SK-N-SH treated with all-trans-retinoic acid at 6 μM for 48 hours (cell line): Measurements from ENCODE around the gene SH3D21.

ENCODE experiments used
- ATAC-seq: fragments of 200-7000 bp; cut with Tn5 transposase; 3 replicates; pipeline ENCODE4 v1.9.1; 2020; ENCODE audit warnings: mild to moderate bottlenecking, moderate library complexity
- ARNTL ChIP-seq: fragments of 450-650 bp; formaldehyde crosslinking; IDR thresholded peaks from 2 replicates; pipeline ENCODE4 v1.5.0; 2020; ENCODE audit warnings: low read depth, mild to moderate bottlenecking, moderate library complexity, borderline replicate concordance
- BACH2 ChIP-seq: fragments of 250-450 bp; sonication (Bioruptor Pico); IDR thresholded peaks from 2 replicates; pipeline ENCODE4 v1.9.0; 2021; ENCODE audit warnings: mild to moderate bottlenecking, borderline replicate concordance
- CSDC2 ChIP-seq: fragments of 250-450 bp; sonication (Bioruptor Pico); IDR thresholded peaks from 2 replicates; pipeline ENCODE4 v1.5.0; 2020; ENCODE audit warnings: mild to moderate bottlenecking, moderate library complexity
- ESRRG ChIP-seq: fragments of 250-450 bp; sonication (Bioruptor Pico); IDR thresholded peaks from 2 replicates; pipeline ENCODE4 v1.6.1; 2021; ENCODE audit warnings: mild to moderate bottlenecking
- GLIS3 ChIP-seq: fragments of 250-450 bp; sonication (Bioruptor Pico); IDR thresholded peaks from 2 replicates; pipeline ENCODE4 v1.5.0; 2020; ENCODE audit warnings: mild to moderate bottlenecking, moderate library complexity
- ISL1 ChIP-seq: fragments of 250-450 bp; sonication (Bioruptor Pico); IDR thresholded peaks from 2 replicates; pipeline ENCODE4 v2.1.2; 2022; ENCODE audit warnings: mild to moderate bottlenecking, moderate library complexity
- OSR1 ChIP-seq: fragments of 250-450 bp; sonication (Bioruptor Pico); IDR thresholded peaks from 2 replicates; pipeline ENCODE4 v1.8.0; 2022; ENCODE audit warnings: moderate library complexity, mild to moderate bottlenecking, inconsistent platforms
- PPARA ChIP-seq: fragments of 250-450 bp; sonication (Bioruptor Pico); IDR thresholded peaks from 2 replicates; pipeline ENCODE4 v1.5.0; 2020; ENCODE audit warnings: mild to moderate bottlenecking, borderline replicate concordance
- RARB ChIP-seq: fragments of 250-450 bp; sonication (Bioruptor Pico); IDR thresholded peaks from 2 replicates; pipeline ENCODE4 v1.8.0; 2021; ENCODE audit warnings: mild to moderate bottlenecking, moderate library complexity
- SNAI2 ChIP-seq: fragments of 250-450 bp; sonication (Bioruptor Pico); IDR thresholded peaks from 2 replicates; pipeline ENCODE4 v1.5.0; 2020; ENCODE audit warnings: mild to moderate bottlenecking, moderate library complexity
- TCF4 ChIP-seq: fragments of 250-450 bp; sonication (Bioruptor Pico); IDR thresholded peaks from 2 replicates; pipeline ENCODE4 v1.8.0; 2021; ENCODE audit warnings: mild to moderate bottlenecking, moderate library complexity, borderline replicate concordance
- TOX ChIP-seq: fragments of 250-450 bp; sonication (Bioruptor Pico); IDR thresholded peaks from 2 replicates; pipeline ENCODE4 v1.8.0; 2021; ENCODE audit warnings: mild to moderate bottlenecking, moderate library complexity, borderline replicate concordance
- ZFP3 ChIP-seq: fragments of 250-450 bp; sonication (Bioruptor Pico); IDR thresholded peaks from 2 replicates; pipeline ENCODE4 v1.5.0; 2020; ENCODE audit warnings: mild to moderate bottlenecking, moderate library complexity
- ZFP30 ChIP-seq: fragments of 450-650 bp; formaldehyde crosslinking; IDR thresholded peaks from 2 replicates; pipeline ENCODE4 v1.5.0; 2022; ENCODE audit warnings: mild to moderate bottlenecking, moderate library complexity
- ZNF565 ChIP-seq: fragments of 450-650 bp; formaldehyde crosslinking; conservative IDR thresholded peaks from 2 replicates; pipeline ENCODE4 v1.5.0; 2020; ENCODE audit warnings: low read depth, mild to moderate bottlenecking, moderate library complexity
- ZNF70 ChIP-seq: fragments of 450-650 bp; formaldehyde crosslinking; IDR thresholded peaks from 2 replicates; pipeline ENCODE4 v1.5.0; 2020; ENCODE audit warnings: mild to moderate bottlenecking, moderate library complexity
- ZNF8 ChIP-seq: fragments of 450-650 bp; formaldehyde crosslinking; IDR thresholded peaks from 2 replicates; pipeline ENCODE4 v1.5.0; 2020; ENCODE audit warnings: mild to moderate bottlenecking, moderate library complexity
- TF ChIP-seq, protein P1 (sequence below): fragments of 250-450 bp; sonication (Bioruptor Pico); IDR thresholded peaks from 2 replicates; pipeline ENCODE4 v1.8.0; 2021; ENCODE audit warnings: low read depth, mild to moderate bottlenecking, moderate library complexity, borderline replicate concordance
- TF ChIP-seq, protein P2 (sequence below): fragments of 250-450 bp; sonication (Bioruptor Pico); IDR thresholded peaks from 2 replicates; pipeline ENCODE4 v1.5.1; 2021; ENCODE audit warnings: mild to moderate bottlenecking, moderate library complexity
- TF ChIP-seq, protein P3 (sequence below): fragments of 250-450 bp; sonication (Bioruptor Pico); IDR thresholded peaks from 2 replicates; pipeline ENCODE4 v1.8.0; 2020; ENCODE audit warnings: mild to moderate bottlenecking, moderate library complexity, borderline replicate concordance
- TF ChIP-seq, protein P4 (sequence below): fragments of 250-450 bp; sonication (Bioruptor Pico); IDR thresholded peaks from 2 replicates; pipeline ENCODE4 v1.5.0; 2020; ENCODE audit warnings: mild to moderate bottlenecking, moderate library complexity
- TF ChIP-seq, protein P5 (sequence below): fragments of 250-450 bp; sonication (Bioruptor Pico); IDR thresholded peaks from 2 replicates; pipeline ENCODE4 v1.5.1; 2020; ENCODE audit warnings: low read depth, mild to moderate bottlenecking, moderate library complexity

SH3D21 gene

DNA sequence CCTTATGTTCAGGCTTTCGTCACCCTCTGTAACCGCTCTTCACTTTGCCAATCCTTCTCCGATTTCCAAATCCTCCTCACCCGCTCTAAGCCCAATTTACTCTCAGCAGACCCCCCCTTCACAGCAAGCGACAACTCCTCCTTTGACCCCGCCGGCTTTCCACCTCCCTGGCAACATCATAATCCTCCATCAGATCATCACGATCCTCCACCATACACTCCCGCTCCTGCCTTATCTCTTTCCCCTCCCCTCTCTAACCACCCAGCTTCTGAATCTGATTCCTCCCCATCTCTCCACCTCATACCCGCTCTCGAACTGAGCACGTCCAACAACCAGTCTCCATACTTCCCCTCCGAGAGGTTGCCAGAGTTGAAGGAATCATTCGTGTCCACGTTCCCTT lies 24.8 kb downstream of the SH3D21 start:
- no peak for ATAC-seq
- TF ChIP-seq GLIS3 (CRISPR knock-in tag) (no peak), ZFP30 (CRISPR knock-in tag) (no peak), ESRRG (CRISPR knock-in tag) (no peak), ZFP3 (CRISPR knock-in tag) (no peak), TOX (CRISPR knock-in tag) (no peak), ZNF565 (CRISPR knock-in tag) (no peak), ISL1 (CRISPR knock-in tag) (no peak), ARNTL (CRISPR knock-in tag) (no peak), OSR1 (no peak), ZNF8 (no peak), CSDC2 (CRISPR knock-in tag) (no peak), RARB (CRISPR knock-in tag) (no peak), PPARA (CRISPR knock-in tag) (no peak), SNAI2 (no peak), TCF4 (no peak)
- TF ChIP-seq, protein P1, sequence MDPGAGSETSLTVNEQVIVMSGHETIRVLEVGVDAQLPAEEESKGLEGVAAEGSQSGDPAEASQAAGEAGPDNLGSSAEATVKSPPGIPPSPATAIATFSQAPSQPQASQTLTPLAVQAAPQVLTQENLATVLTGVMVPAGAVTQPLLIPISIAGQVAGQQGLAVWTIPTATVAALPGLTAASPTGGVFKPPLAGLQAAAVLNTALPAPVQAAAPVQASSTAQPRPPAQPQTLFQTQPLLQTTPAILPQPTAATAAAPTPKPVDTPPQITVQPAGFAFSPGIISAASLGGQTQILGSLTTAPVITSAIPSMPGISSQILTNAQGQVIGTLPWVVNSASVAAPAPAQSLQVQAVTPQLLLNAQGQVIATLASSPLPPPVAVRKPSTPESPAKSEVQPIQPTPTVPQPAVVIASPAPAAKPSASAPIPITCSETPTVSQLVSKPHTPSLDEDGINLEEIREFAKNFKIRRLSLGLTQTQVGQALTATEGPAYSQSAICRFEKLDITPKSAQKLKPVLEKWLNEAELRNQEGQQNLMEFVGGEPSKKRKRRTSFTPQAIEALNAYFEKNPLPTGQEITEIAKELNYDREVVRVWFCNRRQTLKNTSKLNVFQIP (CRISPR knock-in tag): no peak
- TF ChIP-seq, protein P2, sequence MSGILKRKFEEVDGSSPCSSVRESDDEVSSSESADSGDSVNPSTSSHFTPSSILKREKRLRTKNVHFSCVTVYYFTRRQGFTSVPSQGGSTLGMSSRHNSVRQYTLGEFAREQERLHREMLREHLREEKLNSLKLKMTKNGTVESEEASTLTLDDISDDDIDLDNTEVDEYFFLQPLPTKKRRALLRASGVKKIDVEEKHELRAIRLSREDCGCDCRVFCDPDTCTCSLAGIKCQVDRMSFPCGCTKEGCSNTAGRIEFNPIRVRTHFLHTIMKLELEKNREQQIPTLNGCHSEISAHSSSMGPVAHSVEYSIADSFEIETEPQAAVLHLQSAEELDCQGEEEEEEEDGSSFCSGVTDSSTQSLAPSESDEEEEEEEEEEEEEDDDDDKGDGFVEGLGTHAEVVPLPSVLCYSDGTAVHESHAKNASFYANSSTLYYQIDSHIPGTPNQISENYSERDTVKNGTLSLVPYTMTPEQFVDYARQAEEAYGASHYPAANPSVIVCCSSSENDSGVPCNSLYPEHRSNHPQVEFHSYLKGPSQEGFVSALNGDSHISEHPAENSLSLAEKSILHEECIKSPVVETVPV: no peak
- TF ChIP-seq, protein P3, sequence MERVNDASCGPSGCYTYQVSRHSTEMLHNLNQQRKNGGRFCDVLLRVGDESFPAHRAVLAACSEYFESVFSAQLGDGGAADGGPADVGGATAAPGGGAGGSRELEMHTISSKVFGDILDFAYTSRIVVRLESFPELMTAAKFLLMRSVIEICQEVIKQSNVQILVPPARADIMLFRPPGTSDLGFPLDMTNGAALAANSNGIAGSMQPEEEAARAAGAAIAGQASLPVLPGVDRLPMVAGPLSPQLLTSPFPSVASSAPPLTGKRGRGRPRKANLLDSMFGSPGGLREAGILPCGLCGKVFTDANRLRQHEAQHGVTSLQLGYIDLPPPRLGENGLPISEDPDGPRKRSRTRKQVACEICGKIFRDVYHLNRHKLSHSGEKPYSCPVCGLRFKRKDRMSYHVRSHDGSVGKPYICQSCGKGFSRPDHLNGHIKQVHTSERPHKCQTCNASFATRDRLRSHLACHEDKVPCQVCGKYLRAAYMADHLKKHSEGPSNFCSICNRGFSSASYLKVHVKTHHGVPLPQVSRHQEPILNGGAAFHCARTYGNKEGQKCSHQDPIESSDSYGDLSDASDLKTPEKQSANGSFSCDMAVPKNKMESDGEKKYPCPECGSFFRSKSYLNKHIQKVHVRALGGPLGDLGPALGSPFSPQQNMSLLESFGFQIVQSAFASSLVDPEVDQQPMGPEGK (CRISPR knock-in tag): no peak
- TF ChIP-seq, protein P4, sequence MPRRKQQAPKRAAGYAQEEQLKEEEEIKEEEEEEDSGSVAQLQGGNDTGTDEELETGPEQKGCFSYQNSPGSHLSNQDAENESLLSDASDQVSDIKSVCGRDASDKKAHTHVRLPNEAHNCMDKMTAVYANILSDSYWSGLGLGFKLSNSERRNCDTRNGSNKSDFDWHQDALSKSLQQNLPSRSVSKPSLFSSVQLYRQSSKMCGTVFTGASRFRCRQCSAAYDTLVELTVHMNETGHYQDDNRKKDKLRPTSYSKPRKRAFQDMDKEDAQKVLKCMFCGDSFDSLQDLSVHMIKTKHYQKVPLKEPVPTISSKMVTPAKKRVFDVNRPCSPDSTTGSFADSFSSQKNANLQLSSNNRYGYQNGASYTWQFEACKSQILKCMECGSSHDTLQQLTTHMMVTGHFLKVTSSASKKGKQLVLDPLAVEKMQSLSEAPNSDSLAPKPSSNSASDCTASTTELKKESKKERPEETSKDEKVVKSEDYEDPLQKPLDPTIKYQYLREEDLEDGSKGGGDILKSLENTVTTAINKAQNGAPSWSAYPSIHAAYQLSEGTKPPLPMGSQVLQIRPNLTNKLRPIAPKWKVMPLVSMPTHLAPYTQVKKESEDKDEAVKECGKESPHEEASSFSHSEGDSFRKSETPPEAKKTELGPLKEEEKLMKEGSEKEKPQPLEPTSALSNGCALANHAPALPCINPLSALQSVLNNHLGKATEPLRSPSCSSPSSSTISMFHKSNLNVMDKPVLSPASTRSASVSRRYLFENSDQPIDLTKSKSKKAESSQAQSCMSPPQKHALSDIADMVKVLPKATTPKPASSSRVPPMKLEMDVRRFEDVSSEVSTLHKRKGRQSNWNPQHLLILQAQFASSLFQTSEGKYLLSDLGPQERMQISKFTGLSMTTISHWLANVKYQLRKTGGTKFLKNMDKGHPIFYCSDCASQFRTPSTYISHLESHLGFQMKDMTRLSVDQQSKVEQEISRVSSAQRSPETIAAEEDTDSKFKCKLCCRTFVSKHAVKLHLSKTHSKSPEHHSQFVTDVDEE: no peak
- TF ChIP-seq, protein P5, sequence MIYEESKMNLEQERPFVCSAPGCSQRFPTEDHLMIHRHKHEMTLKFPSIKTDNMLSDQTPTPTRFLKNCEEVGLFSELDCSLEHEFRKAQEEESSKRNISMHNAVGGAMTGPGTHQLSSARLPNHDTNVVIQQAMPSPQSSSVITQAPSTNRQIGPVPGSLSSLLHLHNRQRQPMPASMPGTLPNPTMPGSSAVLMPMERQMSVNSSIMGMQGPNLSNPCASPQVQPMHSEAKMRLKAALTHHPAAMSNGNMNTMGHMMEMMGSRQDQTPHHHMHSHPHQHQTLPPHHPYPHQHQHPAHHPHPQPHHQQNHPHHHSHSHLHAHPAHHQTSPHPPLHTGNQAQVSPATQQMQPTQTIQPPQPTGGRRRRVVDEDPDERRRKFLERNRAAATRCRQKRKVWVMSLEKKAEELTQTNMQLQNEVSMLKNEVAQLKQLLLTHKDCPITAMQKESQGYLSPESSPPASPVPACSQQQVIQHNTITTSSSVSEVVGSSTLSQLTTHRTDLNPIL (CRISPR knock-in tag): no peak

DNA sequence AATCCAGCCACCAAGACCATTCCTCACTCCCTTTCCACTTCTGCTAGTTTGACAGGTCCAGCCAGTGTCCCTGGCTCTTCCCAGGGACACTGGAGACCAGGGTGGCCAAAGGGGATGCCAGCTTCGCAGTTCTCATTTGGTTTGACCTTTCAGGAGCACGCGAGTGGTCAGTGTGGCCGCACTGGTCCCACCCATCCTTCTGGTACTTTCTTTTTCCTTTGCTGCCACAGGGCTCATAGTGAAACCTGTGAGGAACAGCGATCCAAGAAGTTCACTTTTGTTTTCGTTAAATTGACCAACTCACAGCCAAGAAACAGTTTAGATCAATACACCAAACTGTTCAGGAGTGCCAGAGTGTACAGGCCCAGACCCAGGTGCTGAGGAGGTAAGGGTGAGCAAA lies 31.7 kb downstream of the SH3D21 start:
- no peak for ATAC-seq
- TF ChIP-seq PPARA (CRISPR knock-in tag): no peak
- no peak for TF ChIP-seq ZNF565 (CRISPR knock-in tag)
- no peak for TF ChIP-seq RARB (CRISPR knock-in tag)
- TF ChIP-seq CSDC2 (CRISPR knock-in tag): no peak
- no peak for TF ChIP-seq OSR1
- no peak for TF ChIP-seq ZFP30 (CRISPR knock-in tag)
- no peak for TF ChIP-seq BACH2
- no peak for TF ChIP-seq GLIS3 (CRISPR knock-in tag)
- TF ChIP-seq ARNTL (CRISPR knock-in tag): no peak
- TF ChIP-seq, protein P4: no peak
- no peak for TF ChIP-seq ZNF8
- TF ChIP-seq, protein P2: no peak
- TF ChIP-seq, protein P1 (CRISPR knock-in tag): no peak
- TF ChIP-seq SNAI2: no peak
- no peak for TF ChIP-seq ZNF70 (CRISPR knock-in tag)
- no peak for TF ChIP-seq ESRRG (CRISPR knock-in tag)
